ENCODE data around the gene FAM216A. TPM values are rescaled to one million over a fixed set of nuclear protein-coding genes. Genes with fewer than 3 reads are reported as not detected.
A peak's percentile ranks its signal among the peaks of the same experiment; 100 is the strongest.

FAM216A gene
- total and polyA plus RNA-seq, 9 of the 15 experiments (the other 6 are each of a cell fraction or from before 2014, with no cell fraction given), result 17.2 to 96.9 (median 48.5) TPM

DNA sequence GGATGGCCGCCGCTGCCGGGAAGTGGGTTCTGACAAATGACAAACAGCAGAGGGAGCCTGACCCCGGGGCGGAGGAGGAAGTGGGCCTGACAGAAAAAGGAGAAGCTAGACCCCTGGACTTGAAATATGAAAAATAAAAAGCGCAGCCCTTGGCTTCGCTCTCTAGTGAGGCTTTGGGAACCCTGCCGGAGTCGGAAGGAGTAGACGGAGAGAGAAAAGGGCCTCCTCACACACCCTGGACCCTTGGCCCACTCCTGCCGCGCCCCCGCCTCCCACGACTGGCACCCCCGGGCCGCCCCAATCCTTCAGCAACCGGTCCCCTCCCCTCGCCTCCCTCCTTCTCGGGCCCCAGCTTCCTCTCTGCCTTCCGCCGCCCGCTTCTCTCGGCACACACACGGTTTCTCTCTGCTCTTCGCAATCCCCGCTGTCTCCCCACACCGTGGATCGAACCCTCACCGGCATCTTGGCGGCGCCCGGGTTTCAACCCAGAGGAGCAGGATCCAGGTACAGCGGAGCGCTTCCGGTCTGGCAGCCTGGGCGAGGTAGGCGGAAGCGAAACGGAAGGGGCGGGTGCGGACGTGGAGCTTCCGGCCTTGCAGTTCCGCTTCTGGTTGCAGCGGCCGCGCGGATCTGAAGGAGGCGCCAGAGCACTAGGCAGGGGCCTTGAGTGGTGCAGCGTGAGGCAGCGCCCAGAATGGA lies 18.7 kb upstream of the FAM216A start, which contains the start of gene ARPC3 (continued):
- TF ChIP-seq ZNF511 (CRISPR knock-in tag; IDR thresholded peaks at IDR 0.05) (no peak; the same call in 1 of the 2 replicates), GABPA (tag; conservative IDR thresholded peaks at IDR 0.05; ENCODE audit: low read depth) (peak; percentile 97), TCF7 (IDR thresholded peaks at IDR 0.05; ENCODE audit: borderline replicate concordance) (no peak; the same call in 1 of the 2 replicates), RBM39 (optimal IDR thresholded peaks at IDR 0.05; ENCODE audit: low read depth, low read length) (no peak), YY1 (IDR thresholded peaks at IDR 0.05; ENCODE audit: borderline replicate concordance in 1 of 3, control insufficient read depth in 1 of 3, extremely low read depth in 1 of 3, insufficient read depth in 3 of 3, insufficient read length in 1 of 3, insufficient replicate concordance in 2 of 3, low read depth in 1 of 3, low read length in 2 of 3) (peak; percentile 31 to 91 (median 86)), CHCHD3 (CRISPR knock-in tag; IDR thresholded peaks at IDR 0.05) (no peak), TRIM24 (IDR thresholded peaks at IDR 0.05) (0 out of 4 replicates have a peak, but pooled peaks of 1 of the 2 experiments have one; percentile 9), PHTF2 (CRISPR knock-in tag; IDR thresholded peaks at IDR 0.05) (no peak), PHF20 (IDR thresholded peaks at IDR 0.05; ENCODE audit: partially characterized antibody) (peak; percentile 94), RAD21 (CRISPR knock-in tag; conservative IDR thresholded peaks at IDR 0.05 in 1 of 2, IDR thresholded peaks at IDR 0.05 in 1 of 2) (peak; percentile 94 to 96), LCOR (CRISPR knock-in tag; IDR thresholded peaks at IDR 0.05) (0 out of 2 replicates have a peak, but pooled peaks have one; percentile 28), JUND (IDR thresholded peaks at IDR 0.05; ENCODE audit: borderline replicate concordance, low read depth, low read length) (peak; percentile 32; the same call in 1 of the 2 replicates), JUND (tag; IDR thresholded peaks at IDR 0.05; ENCODE audit: borderline replicate concordance, low read depth, low read length) (no peak; the same call in 2 of the 3 replicates), C11orf30 (IDR thresholded peaks at IDR 0.05; ENCODE audit: low read depth) (peak; percentile 75), ZFPM2 (CRISPR knock-in tag; IDR thresholded peaks at IDR 0.05) (0 out of 2 replicates have a peak, but pooled peaks have one; percentile 71)
- TF ChIP-seq, protein P1, sequence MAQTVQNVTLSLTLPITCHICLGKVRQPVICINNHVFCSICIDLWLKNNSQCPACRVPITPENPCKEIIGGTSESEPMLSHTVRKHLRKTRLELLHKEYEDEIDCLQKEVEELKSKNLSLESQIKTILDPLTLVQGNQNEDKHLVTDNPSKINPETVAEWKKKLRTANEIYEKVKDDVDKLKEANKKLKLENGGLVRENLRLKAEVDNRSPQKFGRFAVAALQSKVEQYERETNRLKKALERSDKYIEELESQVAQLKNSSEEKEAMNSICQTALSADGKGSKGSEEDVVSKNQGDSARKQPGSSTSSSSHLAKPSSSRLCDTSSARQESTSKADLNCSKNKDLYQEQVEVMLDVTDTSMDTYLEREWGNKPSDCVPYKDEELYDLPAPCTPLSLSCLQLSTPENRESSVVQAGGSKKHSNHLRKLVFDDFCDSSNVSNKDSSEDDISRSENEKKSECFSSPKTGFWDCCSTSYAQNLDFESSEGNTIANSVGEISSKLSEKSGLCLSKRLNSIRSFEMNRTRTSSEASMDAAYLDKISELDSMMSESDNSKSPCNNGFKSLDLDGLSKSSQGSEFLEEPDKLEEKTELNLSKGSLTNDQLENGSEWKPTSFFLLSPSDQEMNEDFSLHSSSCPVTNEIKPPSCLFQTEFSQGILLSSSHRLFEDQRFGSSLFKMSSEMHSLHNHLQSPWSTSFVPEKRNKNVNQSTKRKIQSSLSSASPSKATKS (CRISPR knock-in tag; IDR thresholded peaks at IDR 0.05), result no peak
- TF ChIP-seq, protein P2, sequence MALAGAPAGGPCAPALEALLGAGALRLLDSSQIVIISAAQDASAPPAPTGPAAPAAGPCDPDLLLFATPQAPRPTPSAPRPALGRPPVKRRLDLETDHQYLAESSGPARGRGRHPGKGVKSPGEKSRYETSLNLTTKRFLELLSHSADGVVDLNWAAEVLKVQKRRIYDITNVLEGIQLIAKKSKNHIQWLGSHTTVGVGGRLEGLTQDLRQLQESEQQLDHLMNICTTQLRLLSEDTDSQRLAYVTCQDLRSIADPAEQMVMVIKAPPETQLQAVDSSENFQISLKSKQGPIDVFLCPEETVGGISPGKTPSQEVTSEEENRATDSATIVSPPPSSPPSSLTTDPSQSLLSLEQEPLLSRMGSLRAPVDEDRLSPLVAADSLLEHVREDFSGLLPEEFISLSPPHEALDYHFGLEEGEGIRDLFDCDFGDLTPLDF (CRISPR knock-in tag; IDR thresholded peaks at IDR 0.05), result peak; percentile 72; the same call in 1 of the 2 replicates
- TF ChIP-seq, protein P3, sequence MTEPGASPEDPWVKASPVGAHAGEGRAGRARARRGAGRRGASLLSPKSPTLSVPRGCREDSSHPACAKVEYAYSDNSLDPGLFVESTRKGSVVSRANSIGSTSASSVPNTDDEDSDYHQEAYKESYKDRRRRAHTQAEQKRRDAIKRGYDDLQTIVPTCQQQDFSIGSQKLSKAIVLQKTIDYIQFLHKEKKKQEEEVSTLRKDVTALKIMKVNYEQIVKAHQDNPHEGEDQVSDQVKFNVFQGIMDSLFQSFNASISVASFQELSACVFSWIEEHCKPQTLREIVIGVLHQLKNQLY (CRISPR knock-in tag; conservative IDR thresholded peaks at IDR 0.05), result no peak
- TF ChIP-seq, protein P4, sequence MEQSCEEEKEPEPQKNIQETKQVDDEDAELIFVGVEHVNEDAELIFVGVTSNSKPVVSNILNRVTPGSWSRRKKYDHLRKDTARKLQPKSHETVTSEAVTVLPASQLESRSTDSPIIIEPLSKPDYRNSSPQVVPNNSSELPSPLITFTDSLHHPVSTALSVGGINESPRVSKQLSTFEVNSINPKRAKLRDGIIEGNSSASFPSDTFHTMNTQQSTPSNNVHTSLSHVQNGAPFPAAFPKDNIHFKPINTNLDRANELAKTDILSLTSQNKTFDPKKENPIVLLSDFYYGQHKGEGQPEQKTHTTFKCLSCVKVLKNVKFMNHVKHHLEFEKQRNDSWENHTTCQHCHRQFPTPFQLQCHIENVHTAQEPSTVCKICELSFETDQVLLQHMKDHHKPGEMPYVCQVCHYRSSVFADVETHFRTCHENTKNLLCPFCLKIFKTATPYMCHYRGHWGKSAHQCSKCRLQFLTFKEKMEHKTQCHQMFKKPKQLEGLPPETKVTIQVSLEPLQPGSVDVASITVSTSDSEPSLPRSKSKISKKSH (CRISPR knock-in tag; IDR thresholded peaks at IDR 0.05), result no peak

All from K562 (cell line).